GM03348 (cell line): ENCODE data around the gene PXYLP1.

Experiments
- DNase-seq: peaks from one replicate; pipeline ENCODE4 v3.0.0; 2012; ENCODE audit warnings: low spot score

PXYLP1 gene

GRCh38 chr3:141326626-141327025, 95.0 kb downstream of the PXYLP1 start:
- no peak for DNase-seq

GRCh38 chr3:141328286-141329166, 96.9 kb downstream of the PXYLP1 start:
- DNase-seq, result no peak

DNA sequence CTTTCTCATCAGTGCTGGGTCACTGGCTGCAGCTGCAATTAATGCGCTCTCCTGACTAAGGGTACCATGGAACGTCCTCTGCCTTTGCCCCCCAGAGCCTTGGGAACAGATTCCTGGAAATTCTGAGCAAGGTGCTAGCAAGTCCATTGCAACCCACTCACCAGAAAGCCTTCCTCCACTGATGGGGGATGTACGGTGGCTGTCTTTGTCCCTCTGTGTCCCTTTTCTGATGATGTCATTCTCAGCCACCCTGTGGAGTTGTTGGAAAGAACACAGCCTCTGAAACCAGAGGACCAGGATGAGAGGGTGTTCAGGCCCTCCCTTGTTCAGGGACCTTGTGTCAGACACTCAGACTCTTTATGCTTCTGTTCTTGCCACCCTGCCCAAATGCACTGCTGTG, 98.6 kb downstream of the PXYLP1 start:
- no peak for DNase-seq

DNA sequence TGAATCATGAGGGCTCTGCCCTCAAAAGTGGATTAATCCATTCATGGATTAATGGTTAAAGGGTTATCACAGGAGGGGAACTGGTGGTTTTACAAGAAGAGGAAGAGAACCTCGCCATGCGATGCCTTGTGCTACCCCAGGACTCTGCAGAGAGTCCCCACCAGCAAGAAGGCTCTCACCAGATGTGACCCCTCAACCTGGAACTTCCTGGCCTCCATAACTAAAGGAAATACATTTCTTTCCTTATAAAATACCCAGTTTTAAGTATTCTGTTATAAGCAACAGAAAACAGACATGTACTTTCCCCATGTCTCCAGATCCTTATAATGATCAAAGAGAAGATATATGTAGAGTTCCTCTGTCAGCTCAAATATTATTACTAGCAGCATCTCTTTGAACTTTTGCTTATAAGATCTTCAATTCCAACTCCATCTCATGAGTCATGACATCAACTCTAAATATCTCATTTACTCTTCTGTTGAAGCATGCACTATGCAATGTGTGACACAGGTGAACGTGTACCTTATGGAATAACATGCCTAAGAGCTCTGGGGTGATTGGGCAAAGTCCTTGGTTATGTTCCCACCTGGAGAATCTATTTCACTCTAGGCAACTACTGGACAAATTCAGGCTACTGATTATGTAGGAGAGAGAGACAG, 99.2 kb downstream of the PXYLP1 start:
- no peak for DNase-seq

DNA sequence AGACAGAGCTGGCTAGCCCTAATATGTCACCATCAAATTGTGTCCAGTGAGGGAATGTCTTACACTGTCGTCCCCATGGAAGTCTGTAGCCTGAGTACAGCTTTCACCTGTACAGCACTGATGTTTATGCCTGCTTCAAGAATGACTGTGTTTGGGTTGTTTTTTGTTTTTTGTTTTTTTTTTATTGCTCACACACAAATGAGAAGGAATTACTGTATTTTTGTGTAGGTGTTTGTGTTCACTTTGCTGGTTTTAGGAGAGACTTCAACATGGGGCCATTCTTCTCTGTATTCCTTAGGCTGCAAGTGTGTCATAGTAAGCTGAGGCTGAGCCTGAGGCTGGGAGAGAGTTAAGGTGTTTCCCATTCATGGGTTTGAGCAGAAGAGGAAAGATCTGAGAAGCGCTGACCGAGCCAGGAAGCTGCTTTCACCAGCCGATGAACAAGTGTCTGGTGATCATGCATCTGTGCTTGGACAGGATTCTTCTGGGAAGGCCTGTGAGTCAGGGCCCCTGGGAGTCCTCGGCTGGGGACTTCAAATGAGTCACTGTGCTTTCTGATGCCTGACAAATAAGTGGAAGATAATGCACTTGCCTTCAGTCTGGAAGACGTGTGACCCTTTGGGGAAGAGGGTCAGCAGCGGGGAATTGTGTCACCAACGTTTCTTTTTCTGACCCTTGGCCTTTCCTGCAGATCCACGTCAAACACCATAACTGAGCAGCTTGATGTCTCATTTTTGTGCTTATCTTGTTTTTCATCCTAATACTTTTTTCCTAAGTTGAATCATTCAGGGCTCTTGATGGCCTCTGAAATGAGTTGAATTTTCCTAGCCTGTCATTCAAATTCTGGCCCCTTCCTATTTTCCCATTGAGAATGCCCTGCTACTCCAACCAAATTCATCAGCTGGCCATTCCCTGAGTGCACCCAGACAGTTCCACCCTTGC, 100.0 kb downstream of the PXYLP1 start:
- peak; percentile 90 for DNase-seq

GRCh38 chr3:141332416-141332815, 100.8 kb downstream of the PXYLP1 start:
- DNase-seq, result no peak

DNA sequence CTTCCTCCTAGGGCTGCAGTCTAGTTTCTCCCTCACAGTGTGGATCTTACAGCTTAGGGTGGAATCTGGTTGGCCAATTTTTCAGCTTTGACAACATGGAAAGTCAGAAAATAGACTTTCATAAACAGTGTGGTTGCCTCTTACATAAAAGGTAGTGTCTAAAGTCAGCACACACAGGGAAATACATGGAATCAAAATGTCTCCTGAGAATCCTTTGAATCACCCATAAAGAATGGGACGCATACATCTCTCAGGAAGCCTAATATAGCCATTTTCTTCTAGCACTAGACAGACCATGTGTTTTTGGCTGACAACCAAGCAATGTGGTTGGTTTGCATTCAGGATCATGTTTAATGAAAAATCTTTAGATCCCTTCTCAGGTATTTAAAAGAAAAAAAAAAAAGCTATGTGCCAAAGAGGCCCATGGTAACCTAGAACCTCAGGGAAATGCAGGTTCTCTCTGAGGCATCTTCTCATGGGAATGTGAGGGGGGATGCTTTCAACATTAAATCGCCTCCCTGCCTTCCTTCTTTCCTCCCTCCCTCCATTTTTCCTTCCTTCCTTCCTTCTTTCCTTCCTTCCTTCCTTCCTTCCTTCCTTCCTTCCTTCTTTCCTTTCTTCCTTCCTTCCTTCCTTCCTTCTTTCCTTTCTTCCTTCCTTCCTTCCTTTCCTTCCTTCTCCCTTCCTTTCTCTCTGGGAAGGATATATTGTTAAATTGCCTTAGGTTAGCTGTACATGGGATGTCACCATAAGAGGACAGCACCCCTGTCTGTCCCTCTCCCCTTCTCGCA, 102.4 kb downstream of the PXYLP1 start:
- no peak for DNase-seq

- no peak for DNase-seq
Observed at GRCh38 chr3:141334627-141335250, 103.1 kb downstream of the PXYLP1 start.

GRCh38 chr3:141335531-141336061, 104.0 kb downstream of the PXYLP1 start:
- DNase-seq, result peak; percentile 16

- DNase-seq, result peak; percentile 72
Observed at GRCh38 chr3:141336672-141337522, 105.3 kb downstream of the PXYLP1 start.

GRCh38 chr3:141337523-141337854, 105.9 kb downstream of the PXYLP1 start:
- DNase-seq, result no peak

- no peak for DNase-seq
Observed at GRCh38 chr3:141337991-141338390, 106.4 kb downstream of the PXYLP1 start.

DNA sequence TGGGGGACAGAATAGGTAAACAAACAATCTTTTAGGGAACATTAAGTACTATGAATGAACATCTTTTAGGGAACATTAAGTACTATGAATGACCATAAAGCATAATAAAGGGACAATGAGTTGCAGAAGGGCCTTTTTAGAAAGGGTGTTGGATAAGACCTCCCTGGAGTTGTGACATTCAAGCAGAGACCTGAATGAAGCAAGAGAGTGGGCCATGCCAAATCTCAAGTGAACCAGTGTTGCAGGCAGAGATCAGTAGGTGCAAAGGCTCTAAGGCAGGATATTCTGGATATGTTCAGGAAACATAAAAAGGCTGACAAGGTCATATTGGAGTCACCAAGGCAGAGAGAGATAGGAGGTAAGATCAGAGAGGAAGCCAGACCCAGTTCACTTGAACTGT, 107.3 kb downstream of the PXYLP1 start:
- no peak for DNase-seq

GRCh38 chr3:141341536-141341935, 109.9 kb downstream of the PXYLP1 start:
- no peak for DNase-seq

DNA sequence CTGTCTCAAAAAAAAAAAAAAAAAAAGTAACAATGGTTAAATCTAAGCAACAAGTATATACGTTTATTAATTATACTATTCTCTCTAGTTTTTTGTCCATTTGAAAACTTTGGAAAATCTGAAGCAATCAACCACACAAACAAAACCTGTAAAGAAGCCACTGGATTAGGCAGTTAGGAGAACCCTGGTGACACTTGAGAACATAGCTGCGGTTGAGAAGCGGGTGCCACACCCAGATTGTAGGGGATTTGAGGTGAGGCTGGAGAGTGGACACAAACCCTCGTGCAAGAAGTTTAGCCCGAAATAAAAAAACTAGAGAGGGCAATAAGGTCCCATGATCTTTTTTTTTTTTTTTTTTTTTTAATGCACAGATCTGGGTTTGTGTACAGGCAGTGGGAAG, 110.8 kb downstream of the PXYLP1 start:
- no peak for DNase-seq

DNA sequence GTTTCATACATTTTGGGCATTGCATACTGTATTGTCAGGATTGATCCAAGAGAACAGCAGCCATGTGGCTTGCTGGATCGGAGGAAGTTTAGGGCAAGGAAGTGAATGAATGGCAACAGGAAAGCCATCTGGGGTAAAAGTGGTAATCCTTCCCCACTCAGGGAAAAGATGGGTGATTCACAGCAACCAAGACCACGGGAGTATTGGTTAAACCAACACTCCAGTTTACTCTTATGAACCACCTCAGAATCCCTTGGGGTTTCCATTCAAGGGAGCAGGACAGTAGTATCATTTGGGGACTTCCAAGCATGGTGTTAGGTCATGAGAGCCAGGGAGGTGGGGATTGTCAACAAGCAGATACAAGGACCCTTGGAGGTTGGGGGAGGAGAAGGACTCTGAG, 111.5 kb downstream of the PXYLP1 start:
- DNase-seq, result no peak

GRCh38 chr3:141343865-141344271, 112.2 kb downstream of the PXYLP1 start:
- DNase-seq, result no peak
